Stimulated activated CD4-positive, alpha-beta T cell treated with anti-CD3 and anti-CD28 coated beads, Interleukin-4, amount 100 ng/mL, for 24 hours (primary cell): ENCODE measurements around the gene HSP90AA1.
"Not testable (repeated sequence)": the region's sequence is repeated elsewhere in the genome, so short reads cannot be mapped to it uniquely, and the experiment has no call there.

ENCODE experiments used
- DNase-seq: peaks from one replicate; pipeline ENCODE4 v3.0.0-alpha.2; 2020

HSP90AA1 gene

DNA sequence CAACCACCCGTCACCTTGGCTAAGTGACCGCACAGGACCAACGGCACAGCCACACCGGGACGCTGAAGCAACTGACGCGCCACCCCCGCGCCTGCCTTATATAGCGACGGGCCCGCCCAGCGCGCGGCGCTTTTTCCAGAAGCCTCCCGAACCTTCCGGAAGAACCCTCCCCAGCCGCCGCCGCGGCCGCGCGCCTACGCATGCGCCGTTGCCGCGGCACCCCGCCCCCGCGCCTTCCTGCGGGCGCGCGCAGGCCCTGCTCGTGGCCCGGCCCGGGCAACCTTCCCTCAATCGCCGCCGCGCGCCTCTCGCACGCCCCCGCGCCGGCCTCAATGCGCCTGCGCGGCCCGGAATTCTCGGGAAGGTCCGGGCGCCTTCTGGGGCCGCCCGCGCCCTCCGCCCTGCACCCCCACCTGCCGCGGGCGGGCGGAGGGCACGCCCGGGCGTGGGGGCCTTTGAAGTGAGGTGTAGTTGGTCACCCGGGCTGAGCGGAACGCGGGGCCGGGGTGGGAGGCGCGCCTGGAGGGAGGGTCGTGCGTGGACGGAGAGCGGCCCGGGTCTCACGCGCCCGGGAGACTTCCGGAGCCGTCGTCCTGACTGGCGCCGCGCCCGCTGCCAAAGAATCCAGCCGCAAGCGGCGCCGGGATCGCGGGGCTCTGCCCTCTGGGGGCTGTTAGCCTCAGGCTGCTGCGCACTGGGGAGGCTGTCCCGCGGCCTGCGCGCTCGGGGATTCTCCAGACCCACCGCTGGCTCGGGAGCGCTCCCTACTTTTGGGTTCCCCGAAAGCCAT, at the start of gene HSP90AA1:
Gene HSP90AA1 (minus strand): TSS at position 73 of the 790 bp plus-strand sequence. CDS start 666 bp downstream, outside the sequence.
- peak; percentile 96 for DNase-seq

DNA sequence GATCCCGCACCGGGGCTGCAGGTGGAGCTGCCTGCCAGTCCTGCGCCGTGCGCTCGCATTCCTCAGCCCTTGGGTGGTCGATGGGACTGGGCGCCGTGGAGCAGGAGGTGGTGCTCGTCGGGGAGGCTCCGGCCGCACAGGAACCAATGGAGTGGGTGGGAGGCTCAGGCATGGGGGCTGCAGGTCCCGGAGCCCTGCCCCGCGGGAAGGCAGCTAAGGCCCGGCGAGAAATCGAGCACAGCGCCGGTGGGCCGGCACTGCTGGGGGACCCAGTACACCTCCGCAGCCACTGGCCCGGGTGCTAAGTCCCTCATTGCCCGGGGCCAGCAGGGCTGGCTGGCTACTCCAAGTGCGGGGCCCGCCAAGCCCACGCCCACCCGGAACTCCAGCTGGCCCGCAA, 48.6 kb upstream of the HSP90AA1 start:
- not testable (repeated sequence) for DNase-seq

DNA sequence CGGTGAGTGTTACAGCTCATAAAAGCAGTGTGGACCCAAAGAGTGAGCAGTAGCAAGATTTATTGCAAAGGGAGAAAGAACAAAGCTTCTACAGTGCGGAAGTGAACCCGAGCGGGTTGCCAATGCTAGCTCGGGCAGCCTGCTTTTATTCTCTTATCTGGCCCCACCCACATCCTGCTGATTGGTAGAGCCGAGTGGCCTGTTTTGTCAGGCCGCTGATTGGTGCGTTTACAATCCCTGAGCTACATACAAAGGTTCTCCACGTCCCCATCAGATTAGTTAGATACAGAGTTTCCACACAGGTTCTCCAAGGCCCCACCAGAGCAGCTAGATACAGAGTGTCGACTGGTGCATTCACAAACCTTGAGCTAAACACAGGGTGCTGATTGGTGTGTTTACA, 47.9 kb upstream of the HSP90AA1 start:
- DNase-seq, result not testable (repeated sequence)

DNA sequence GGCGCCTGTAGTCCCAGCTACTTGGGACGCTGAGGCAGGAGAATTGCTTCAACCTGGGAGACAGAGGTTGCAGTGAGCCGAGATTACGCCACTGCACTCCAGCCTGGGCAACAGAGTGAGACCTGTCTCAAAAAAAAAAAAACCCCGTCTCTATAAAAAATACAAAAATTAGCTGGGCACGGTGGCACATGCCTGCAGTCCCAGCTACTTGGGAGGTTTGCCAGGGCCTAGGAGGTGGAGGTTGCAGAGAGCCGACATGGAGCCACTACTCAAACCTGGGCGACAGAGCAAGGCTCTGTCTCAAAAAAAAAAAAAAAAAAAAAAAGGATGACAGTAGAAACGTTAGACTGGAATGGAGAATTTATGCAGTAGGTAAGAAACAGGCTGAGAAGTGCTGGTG, 47.2 kb upstream of the HSP90AA1 start:
- DNase-seq, result not testable (repeated sequence)

DNA sequence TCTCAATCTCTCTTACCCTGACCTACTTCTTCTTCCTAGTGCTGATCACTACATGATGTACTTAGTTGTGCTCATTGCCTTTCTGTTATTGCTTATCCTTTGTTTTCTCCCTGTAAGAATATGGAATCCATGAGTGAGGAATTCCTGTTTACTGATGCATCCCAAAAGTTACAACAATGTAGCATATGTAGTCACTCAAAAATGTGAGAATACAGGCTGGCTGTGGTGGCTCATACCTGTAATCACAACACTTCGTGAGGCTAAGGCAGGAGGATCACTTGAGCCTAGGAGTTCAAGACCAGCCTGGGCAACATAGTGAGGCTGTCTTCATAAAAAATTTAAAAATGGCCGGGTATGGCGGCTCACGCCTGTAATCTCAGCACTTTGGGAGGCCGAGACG, 44.9 kb upstream of the HSP90AA1 start:
- DNase-seq, result no peak

DNA sequence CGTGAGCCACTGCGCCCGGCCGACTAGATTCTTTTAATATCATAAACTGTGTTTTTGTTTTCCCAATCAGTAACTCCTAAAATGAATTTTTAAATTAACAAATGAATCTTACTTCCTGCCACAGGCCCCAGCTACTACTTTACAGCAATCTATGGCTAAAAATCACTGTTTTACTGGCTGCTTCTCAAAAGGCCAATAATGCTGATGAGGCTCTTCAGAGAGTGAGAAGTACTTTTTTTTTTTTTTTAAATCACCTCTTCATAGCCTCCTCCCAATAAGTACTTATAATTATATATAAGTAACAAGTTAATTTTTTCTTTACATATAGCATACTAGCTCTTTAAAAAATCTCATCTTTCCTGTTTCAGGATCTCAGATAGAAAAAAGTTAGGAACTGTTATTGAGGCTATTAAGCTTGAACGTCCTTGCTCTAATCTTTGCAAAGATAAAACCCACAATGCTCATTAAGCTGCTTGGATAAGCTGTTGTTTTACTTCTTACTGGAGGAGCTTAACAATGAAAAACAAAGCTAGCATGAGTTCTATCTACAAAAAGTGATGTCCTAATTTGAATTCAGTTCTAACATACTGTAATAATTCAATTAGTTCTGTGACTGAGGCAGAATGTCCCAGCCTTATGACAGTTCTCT, 40.1 kb upstream of the HSP90AA1 start:
- no peak for DNase-seq

DNA sequence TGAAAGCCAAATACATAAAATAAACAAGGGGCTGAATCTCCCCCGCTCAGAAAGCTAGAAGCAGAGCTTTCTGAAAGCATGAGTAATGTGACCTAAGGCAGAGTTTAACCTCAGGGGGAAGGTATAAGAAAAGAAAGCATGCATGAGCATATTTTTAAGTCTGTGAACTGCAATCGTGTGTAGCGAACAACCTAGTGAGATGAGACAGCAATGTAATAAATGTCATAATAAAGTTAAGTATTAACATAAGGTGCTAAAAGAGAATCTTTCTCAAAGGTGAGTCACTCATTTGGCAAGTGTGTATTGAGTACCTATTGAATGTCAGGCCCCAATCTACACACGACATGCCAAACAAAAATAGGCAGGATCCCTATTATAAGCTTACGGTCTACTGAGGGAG, 38.7 kb upstream of the HSP90AA1 start:
- no peak for DNase-seq

DNA sequence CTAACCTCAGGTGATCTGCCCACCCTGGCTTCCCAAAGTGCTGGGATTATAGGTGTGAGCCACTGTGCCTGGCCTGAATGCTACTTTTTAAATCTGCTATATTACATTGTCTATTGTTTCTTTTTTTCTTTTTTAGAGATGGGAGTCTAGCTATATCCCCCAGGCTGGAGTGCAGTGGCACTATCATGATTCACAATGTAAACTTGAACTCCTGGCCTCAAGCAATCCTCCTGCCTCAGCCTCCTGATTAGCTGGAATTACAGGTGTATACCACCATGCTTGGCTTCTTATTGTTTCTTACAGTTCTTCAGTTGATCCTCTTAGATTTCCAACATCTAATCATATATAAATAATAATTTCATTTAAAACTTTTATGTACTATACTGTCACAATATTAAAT, 37.6 kb upstream of the HSP90AA1 start:
- no peak for DNase-seq

DNA sequence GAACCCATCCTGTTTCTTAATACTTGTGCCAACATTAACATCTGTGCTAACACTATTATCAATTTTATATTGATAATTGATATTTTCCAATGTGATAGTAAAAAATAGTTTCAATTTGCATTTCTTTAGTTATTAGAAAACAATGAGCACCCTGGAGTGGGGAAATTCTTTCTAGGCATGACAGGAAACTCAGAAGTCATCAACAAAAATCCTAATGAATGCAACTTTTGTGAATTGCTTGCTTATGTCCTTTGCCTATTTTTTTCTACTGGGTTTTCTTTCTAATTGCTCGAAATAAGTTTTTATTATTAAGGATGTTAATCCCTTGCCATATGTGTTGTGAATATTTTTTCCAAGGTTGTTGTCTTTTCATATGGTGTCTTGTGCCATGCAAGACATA, 34.7 kb upstream of the HSP90AA1 start:
- DNase-seq, result no peak

DNA sequence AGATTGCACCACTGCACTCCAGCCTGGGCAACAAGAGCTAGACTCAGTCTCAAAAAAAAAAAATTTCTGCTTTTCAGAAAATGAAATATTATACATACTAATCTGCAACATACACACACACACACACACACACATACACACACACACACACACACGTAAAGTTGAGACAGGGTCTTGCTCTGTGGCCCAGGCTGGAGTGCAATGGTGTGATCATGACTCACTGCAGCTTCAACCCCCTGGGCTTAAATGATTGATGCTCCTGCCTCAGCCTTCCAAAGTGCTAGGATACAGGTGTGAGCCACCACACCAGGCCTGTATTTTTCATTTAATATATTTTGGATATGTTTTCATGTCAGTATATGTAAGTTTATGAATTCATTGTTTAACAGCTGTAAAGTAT, 34.0 kb upstream of the HSP90AA1 start:
- no peak for DNase-seq

DNA sequence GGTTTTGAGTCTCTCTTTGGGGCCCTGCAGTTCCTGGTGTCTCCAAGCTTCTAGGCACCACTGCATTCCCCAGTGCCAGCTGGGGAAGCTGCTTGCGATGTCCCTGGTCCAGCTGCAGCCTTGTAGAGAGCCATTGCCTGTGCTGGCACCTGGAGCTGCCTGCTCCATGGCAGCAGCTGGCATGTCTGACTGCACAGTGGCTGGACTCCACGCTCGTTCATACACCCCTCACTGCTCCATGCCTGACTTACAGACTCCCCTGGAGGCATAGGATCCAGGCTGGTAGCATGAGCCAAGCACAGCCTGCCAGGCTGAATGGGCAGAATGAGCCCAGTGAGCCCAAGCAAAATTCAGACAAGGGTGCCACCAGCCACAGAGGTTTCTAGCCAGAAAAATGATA, 31.0 kb upstream of the HSP90AA1 start:
- DNase-seq, result no peak

DNA sequence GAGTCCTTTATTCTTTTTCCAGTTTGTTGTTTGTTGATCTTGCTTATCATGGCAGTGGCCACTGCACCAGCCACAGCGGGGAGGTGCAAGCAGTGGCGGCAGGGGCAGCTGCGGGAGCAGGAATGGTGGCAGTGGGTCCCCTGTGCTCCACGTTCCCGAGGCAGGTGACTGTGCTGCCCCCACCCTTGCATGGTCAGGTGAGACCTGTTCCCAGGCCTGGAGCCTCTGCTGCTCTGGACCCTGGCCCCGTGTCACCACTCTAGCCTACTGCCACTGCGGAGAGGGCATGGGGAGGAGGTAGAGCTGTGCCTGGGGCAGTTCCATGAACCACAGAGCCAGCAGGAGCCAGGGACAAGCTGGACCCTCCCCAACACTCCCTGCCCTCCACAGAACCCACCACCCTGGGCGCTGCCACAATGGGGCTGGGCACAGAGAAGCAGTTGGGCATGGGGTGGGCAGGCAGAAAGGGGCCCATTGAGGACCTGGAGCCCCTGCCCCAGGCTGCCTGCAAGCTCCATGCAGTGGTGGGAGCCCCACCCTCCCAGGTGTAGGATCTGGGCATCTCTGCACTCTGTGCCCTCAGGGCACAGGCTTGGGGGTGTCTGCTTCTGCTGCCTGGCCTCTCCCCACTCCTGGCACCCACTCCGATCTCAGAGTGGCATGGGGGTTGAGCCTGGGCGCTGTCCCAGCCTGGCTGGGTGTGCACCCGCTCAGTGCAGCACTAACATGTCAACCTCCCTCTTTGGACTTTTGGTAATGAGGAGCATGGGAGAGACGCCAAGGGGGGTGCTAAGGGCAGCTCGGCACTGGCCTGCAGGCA, 29.7 kb upstream of the HSP90AA1 start:
- no peak for DNase-seq

DNA sequence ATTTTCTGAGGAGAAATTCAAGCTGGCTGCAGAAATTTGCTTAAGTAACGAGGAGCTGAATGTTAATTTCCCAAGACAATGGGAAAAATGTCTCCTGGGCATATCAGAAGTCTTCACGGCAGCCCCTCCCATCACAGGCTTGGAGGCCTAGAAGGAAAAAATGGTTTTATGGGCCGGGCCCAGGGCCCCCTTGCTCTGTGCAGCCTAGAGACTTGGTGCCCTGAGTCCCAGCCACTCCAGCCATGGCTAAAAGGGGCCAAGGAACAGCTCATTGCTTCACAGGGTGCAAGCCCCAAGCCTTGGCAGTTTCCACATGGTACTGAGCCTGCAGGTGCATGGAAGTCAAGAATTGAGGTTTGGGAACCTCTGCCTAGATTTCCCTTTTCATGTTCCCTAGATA, 24.3 kb upstream of the HSP90AA1 start:
- DNase-seq, result no peak

DNA sequence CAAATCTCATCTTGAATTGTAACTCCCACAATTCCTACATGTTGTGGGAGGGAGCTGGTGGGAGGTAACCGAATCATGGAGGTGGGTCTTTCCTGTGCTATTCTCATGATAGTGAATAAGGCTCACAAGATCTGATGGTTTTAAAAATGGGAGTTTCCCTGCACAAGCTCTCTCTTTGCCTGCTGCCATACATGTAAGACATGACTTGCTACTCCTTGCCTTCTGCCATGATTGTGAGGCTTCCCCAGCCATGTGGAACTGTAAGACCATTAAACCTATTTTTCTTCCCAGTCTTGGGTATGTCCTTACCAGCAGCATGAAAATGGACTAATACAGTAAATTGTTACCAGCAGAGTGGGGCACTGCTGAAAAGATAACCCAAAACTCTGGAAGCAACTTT, 22.5 kb upstream of the HSP90AA1 start:
- not testable (repeated sequence) for DNase-seq

DNA sequence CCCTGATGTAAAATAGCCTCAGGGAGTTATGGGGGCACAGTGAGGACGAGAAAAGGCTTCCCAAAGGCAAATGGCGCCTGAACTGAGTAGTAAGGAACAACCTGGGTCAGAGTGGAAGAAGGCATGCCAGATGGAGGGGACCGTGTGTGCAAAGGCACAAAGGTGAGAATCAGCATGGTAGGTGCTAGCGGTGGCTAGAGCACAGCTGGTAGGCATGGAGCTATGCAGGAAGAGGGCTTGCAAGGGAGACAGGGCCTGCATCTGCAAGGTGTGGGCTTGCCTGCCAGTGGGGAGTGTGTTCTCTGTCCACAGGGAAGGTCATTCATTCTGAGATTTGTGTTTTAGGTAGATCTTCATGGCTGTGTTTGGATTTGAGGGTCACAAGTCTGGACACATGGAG, 18.5 kb upstream of the HSP90AA1 start:
- DNase-seq, result no peak

DNA sequence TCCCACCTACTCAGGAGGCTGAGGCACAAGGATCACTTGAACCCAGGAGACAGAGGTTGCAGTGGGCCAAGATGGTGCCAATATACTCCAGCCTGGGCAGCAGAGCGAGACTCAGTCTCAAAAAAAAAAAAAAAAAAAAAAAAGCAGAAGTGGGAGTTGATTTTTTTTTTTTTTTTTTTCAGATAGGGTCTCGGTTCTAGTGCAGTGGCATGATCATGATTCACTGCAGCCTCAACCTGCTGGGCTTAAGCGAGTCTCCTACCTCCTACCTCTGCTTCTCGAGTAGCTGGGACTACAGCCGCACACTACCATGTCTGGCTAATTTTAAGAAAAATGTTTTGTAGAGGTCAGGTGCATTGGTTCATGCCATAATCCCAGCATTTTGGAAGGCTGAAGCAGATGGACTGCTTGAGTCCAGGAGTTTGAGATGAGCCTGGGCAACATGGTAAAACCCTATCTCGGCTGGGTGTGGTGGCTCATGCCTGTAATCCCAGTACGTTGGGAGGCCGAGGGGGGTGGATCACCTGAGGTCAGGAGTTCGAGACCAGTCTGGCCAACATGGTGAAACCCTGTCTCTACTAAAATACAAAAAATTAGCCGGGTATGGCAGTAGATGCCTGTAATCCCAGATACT, 16.3 kb upstream of the HSP90AA1 start:
- DNase-seq, result no peak

DNA sequence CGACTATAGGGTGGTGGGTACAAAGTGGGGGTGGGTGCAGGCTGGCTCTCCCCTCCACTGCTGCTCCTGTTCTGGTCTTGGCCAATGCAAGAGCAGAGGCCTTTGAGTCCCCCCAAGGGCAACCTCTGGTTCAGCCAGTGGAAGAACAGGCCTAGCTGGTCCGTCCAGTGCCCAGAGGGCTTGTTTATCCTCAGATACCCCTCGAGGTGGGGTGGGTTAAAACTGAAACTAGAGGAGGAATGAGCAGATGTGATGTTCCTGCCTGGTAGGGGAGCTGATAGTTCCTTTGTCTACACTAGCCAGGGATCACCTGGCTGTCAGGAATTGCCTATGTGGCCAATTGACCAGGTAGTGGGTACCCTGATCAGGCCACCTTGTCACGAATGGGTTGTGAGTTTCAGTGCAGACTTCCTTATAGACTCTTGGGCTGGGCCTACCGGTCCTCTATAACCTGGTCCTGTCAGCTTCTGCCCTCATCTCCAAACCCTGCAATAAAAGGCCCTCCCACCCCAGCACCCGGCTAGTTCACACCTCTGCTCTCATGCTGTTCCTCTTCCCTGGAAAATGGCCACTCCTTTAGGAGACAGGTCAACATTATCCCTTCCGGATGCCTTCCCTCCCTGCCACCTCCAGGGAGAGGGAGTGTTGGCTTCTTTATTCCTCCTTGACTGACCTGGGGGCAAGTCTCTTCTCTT, 10.7 kb upstream of the HSP90AA1 start:
- no peak for DNase-seq

DNA sequence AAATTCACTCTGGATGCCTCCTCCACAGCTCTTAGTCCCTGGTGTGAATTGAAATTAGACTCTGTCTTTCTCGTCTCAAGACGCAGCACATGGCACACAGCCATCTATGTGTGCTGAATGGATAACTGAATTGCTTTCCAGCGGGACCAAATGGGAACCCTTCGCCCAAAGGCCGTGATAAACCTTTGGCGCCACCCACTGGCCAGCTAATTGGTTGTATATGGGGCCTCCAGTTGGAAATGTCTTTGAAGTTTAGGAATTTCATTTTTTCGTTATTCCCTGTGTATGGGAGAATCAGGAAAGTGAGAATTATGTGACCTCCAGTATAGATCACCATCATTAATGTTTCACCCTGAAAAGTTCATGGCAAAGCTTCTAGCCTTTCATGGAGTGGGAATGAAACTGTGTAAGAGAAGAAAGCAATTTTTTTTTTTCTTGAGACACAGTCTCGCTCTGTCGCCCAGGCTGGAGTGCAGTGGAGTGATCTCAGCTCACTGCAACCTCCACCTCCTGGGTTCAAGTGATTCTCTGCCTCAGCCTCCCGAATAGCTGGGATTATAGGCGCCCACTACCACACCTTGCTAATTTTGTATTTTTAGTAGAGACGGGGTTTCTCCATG, 9.8 kb upstream of the HSP90AA1 start:
- DNase-seq, result peak; percentile 74

DNA sequence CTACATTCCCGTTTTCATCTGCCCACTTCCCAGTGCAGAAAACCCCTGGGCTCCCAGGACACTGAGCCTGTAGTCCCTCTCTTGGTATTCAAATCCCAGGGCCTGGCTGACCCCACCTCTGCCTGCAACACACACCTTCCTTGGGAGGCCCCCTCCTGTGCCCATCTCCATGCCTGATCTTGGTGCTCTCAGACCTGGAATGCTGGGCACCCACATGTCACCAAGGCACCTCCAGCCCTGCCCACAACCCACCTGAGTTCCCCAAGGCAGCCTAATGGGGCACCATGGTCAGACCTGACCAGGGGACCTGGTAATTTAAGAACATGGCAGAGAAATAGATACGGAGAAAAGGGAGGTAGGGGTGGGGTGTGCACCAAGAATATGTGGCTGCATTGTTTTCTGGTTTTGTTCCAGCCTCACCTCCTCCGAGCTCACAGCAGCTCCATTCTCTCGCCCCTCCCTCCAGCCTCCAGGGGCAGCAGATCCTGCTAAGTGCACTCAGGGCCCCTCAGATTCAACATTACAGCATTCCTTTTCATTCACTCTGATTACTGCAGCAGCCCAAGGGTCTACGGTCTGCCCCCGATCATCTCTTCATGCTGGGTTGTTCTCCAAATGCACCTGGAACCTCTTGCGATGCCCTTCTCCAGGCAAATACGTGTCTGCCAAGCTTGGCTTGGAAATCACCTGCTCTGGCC, 9.2 kb upstream of the HSP90AA1 start:
- no peak for DNase-seq

DNA sequence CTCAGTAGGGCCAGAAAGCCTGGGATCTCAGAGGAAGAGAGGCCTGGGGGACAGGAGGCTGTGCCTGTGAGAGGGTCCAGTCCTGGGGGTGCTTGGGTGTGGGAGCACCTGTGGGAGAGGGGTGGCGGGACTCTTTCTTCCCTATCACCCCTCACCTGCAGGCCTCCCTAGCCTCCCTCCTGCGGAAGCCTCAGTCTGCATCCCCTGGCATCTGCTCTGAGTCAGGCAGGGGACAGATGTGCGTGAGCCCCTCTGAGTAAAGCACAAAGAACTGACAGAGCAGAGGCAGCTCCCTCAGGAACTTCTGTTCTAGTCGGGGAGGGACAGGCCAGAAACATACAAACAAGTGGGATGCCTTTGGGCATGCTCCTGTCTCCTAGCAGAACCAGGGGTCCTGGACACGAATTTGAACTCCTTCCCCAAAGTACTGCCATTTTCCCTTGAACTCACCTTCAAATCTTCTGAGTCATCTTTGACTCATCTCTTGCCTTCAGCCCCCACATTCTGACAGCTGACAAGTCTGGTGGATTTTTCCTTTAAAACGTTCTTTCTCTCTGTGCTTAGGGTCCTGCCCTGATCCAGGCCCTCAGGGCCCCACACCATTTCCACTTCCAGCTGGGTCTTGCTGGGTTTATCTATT, 8.5 kb upstream of the HSP90AA1 start:
- no peak for DNase-seq

DNA sequence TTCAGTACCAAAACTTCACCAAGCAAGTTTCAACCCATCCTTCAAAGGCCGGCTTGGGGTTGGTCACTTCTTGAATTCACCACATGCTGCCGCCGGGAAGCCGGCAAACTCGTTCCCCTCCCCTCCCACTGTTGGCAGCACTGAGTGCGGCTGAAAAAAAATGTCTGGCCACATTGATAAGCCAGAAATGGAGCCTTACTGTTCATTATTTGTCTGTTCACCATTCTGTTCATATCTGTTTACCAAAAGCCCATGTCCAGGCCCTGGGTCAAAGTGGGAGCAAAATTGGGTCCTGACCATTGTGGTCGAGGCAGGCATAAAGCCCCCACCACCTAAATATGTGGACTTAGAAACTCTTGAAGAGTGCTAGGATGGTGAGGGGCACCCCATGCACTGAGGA, 7.3 kb upstream of the HSP90AA1 start:
- no peak for DNase-seq
